Cardiac muscle cell (in vitro differentiated cells and primary cell): ENCODE measurements around the gene KDM3B. TPM values are rescaled to one million over a fixed set of nuclear protein-coding genes. Genes with fewer than 3 reads are reported as not detected.
"Not testable (repeated sequence)": the region's sequence is repeated elsewhere in the genome, so short reads cannot be mapped to it uniquely, and the experiment has no call there.

ENCODE experiments used
- DNase-seq, 2 donors: peaks; one replicate each; pipeline versions ENCODE4 v3.0.0 to v3.0.0-alpha.2; 2010 to 2017; ENCODE audit warnings: low read depth in 1 of 2, low spot score in 1 of 2
- H3K27ac ChIP-seq: fragments of 200-600 bp; sonication (generic); 2 replicates; pipeline ENCODE4 v1.5.1; 2016
- H3K27me3 ChIP-seq: fragments of 200-600 bp; sonication (generic); 2 replicates; pipeline ENCODE4 v1.6.0; 2016; ENCODE audit warnings: control low read depth
- H3K36me3 ChIP-seq: fragments of 200-600 bp; sonication (generic); 2 replicates; pipeline ENCODE4 v1.5.1; 2016; ENCODE audit warnings: control low read depth
- H3K4me1 ChIP-seq: fragments of 200-600 bp; sonication (generic); 2 replicates; pipeline ENCODE4 v1.8.1; 2017; ENCODE audit warnings: low read depth, mild to moderate bottlenecking, mixed run types
- H3K4me3 ChIP-seq: fragments of 200-600 bp; sonication (generic); 2 replicates; pipeline ENCODE4 v1.5.1; 2016; ENCODE audit warnings: mild to moderate bottlenecking
- H3K9me3 ChIP-seq: fragments of 200-600 bp; sonication (generic); 2 replicates; pipeline ENCODE4 v1.5.1; 2017; ENCODE audit warnings: low read depth, mild to moderate bottlenecking, control low read depth
- CTCF ChIP-seq: IDR thresholded peaks from 2 replicates; pipeline ENCODE4 v1.5.1; 2012; ENCODE audit warnings: low read depth, mild to moderate bottlenecking, low read length
- polyA plus RNA-seq: library from polyadenylated mRNA; unstranded; fragments of >200 nt; fragmentation: Nextera tagmentation; extraction: Ambion mirVana; gene quantifications from 2 replicates; pipeline ENCODE4 v1.2.1, GENCODE V29; 2016
- total RNA-seq: library from RNA; depleted of rRNA; stranded (reverse); fragments of >200 nt; gene quantifications from 2 replicates; pipeline ENCODE4 v1.2.3, GENCODE V29; 2016

The KDM3B gene
- total and polyA plus RNA-seq, 2 experiments from 2014 or later: 36.5 to 99.2 TPM

GRCh38 chr5:138316355-138316754 is 36.1 kb upstream of the KDM3B start:
- peaks cover 8% of the 10 kb centered on the region for H3K36me3 ChIP-seq
- no peaks in the 10 kb centered on the region for H3K27me3 ChIP-seq
- no peaks in the 10 kb centered on the region for H3K9me3 ChIP-seq
- no peaks in the 10 kb centered on the region for H3K4me1 ChIP-seq
- no peak overlapping the region for H3K27ac ChIP-seq
- DNase-seq: peak in 1 of 2 donors; percentile 46
- no peak for TF ChIP-seq CTCF
- H3K4me3 ChIP-seq: no peak overlapping the region

- H3K4me1 ChIP-seq, H3K9me3 ChIP-seq, H3K36me3 ChIP-seq, H3K27ac ChIP-seq, DNase-seq, H3K27me3 ChIP-seq, H3K4me3 ChIP-seq: not testable (repeated sequence)
These were observed 34.3 kb upstream of the KDM3B start for GRCh38 chr5:138318211-138318610.

GRCh38 chr5:138330813-138331448 is 21.6 kb upstream of the KDM3B start:
- Histone ChIP-seq H3K27ac (peak overlapping the region; percentile 69), H3K9me3 (no peaks in the 10 kb centered on the region), H3K36me3 (no peaks in the 10 kb centered on the region), H3K4me1 (no peaks in the 10 kb centered on the region), H3K27me3 (no peaks in the 10 kb centered on the region), H3K4me3 (peak overlapping the region; percentile 53)
- no peak for TF ChIP-seq CTCF
- DNase-seq: no peak

GRCh38 chr5:138331449-138332368 is 20.8 kb upstream of the KDM3B start, which contains the start of gene CDC25C:
Gene CDC25C (minus strand): TSS chr5:138331804. CDS start chr5:138331180, 624 bp downstream.
- peak; percentile 100 for DNase-seq

GRCh38 chr5:138334867-138335447 is 17.5 kb upstream of the KDM3B start:
- Histone ChIP-seq H3K4me1 (peaks cover 11% of the 10 kb centered on the region), H3K4me3 (no peak overlapping the region), H3K27ac (no peak overlapping the region), H3K36me3 (no peaks in the 10 kb centered on the region), H3K9me3 (no peaks in the 10 kb centered on the region), H3K27me3 (no peaks in the 10 kb centered on the region)
- DNase-seq: no peak
- no peak for TF ChIP-seq CTCF

More at GRCh38 chr5:138331449-138332368, 20.8 kb upstream of the KDM3B start, which contains the start of gene CDC25C:
- H3K9me3 ChIP-seq: no peaks in the 10 kb centered on the region
- no peaks in the 10 kb centered on the region for H3K27me3 ChIP-seq
- TF ChIP-seq CTCF: no peak
- H3K27ac ChIP-seq: peak within 1 kb of the TSS; percentile 69
- no peaks in the 10 kb centered on the region for H3K36me3 ChIP-seq
- H3K4me1 ChIP-seq: peaks cover under 1% of the 10 kb centered on the region
- peak within 1 kb of the TSS; percentile 53 for H3K4me3 ChIP-seq
